K562 (cell line): Measurements from ENCODE around the gene STAMBPL1. TPM values are rescaled to one million over a fixed set of nuclear protein-coding genes. Genes with fewer than 3 reads are reported as not detected.

Experiments used
- ILK ChIP-seq: fragments of 450-650 bp; IDR thresholded peaks from 2 replicates; pipeline ENCODE4 v1.6.1; 2016; ENCODE audit warnings: missing genetic modification characterization, low read depth, mild to moderate bottlenecking, missing compliant biosample characterization, moderate library complexity, borderline replicate concordance
- LEF1 ChIP-seq: fragments of 450-650 bp; IDR thresholded peaks from 2 replicates; pipeline ENCODE4 v1.6.1; 2016; ENCODE audit warnings: mild to moderate bottlenecking
- SMAD4 ChIP-seq: fragments of 250-450 bp; sonication (Bioruptor Pico); conservative IDR thresholded peaks from 2 replicates; pipeline ENCODE4 v1.8.0; 2021; ENCODE audit warnings: inconsistent platforms, mild to moderate bottlenecking, moderate library complexity
- polyA plus RNA-seq, 8 experiments: library from polyadenylated mRNA; depleted of rRNA in 4 of 8; stranded (reverse) in 5 of 8; unstranded in 3 of 8; fragments of >200 nt; fragmentation: Nextera tagmentation in 2 of 8; fragmentation: Illumina TruSeq in 1 of 8; extraction: Ambion mirVana in 2 of 8; extraction: Trizol in 1 of 8; gene quantifications; 2 replicates each; pipeline versions ENCODE4 v1.2.1 to v1.2.3, GENCODE V29; 2011 to 2014; ENCODE audit warnings: inconsistent platforms in 1 of 8, missing spikeins in 1 of 8
- total RNA-seq, 7 experiments: library from RNA; depleted of rRNA in 6 of 7; stranded (reverse); fragments of >200 nt in 6 of 7; fragmentation: Illumina TruSeq in 2 of 7; extraction: Trizol in 2 of 7; gene quantifications; 2 replicates each; pipeline versions ENCODE4 v1.2.1 to v1.2.3, GENCODE V29; 2011 to 2021; ENCODE audit warnings: low replicate concordance in 1 of 7
- TF ChIP-seq, protein P1 (sequence below): fragments of 200-600 bp; sonication (generic); IDR thresholded peaks from one replicate; pipeline ENCODE4 v1.6.1; 2012; ENCODE audit warnings: mild to moderate bottlenecking, low read depth, low read length, inconsistent platforms
- TF ChIP-seq, protein P2 (sequence below): fragments of 250-450 bp; sonication (Bioruptor Pico); IDR thresholded peaks from 2 replicates; pipeline ENCODE4 v1.5.0; 2021; ENCODE audit warnings: mild to moderate bottlenecking, borderline replicate concordance
- TF ChIP-seq, protein P3 (sequence below): sonication (generic); formaldehyde crosslinking; IDR thresholded peaks from 2 replicates; pipeline ENCODE4 v1.8.0; 2022; ENCODE audit warnings: mild to moderate bottlenecking, missing genetic modification reagents
- TF ChIP-seq, protein P4 (sequence below): fragments of 450-650 bp; IDR thresholded peaks from 2 replicates; pipeline ENCODE4 v1.6.1; 2016; ENCODE audit warnings: mild to moderate bottlenecking
- TF ChIP-seq, protein P5 (sequence below): fragments of 250-450 bp; sonication (Bioruptor Pico); IDR thresholded peaks from 2 replicates; pipeline ENCODE4 v1.8.0; 2021; ENCODE audit warnings: moderate library complexity, mild to moderate bottlenecking, inconsistent platforms

STAMBPL1 gene
- total and polyA plus RNA-seq, 9 of the 15 experiments (the other 6 are each of a cell fraction or from before 2014, with no cell fraction given): 0.09 TPM; not detected in 8

DNA sequence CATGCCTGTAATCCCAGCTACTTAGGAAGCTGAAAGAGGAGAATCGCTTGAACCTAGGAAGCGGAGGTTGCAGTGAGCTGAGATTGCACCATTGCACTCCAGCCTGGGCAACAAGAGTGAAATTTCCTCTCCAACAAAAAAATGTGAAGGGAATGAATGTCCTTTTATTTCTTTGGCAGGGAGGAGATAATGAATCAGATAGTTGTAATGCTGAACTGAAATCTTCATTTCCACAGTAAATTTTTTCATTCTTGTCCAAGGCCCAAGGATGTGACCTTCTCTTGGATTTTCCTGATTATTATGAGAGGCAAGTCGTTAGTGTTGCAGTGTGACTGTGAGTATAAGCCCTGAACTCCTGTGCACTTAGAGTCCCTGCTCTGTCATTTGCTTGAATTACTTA is 13.6 kb downstream of the STAMBPL1 start (continued):
- TF ChIP-seq, protein P1, sequence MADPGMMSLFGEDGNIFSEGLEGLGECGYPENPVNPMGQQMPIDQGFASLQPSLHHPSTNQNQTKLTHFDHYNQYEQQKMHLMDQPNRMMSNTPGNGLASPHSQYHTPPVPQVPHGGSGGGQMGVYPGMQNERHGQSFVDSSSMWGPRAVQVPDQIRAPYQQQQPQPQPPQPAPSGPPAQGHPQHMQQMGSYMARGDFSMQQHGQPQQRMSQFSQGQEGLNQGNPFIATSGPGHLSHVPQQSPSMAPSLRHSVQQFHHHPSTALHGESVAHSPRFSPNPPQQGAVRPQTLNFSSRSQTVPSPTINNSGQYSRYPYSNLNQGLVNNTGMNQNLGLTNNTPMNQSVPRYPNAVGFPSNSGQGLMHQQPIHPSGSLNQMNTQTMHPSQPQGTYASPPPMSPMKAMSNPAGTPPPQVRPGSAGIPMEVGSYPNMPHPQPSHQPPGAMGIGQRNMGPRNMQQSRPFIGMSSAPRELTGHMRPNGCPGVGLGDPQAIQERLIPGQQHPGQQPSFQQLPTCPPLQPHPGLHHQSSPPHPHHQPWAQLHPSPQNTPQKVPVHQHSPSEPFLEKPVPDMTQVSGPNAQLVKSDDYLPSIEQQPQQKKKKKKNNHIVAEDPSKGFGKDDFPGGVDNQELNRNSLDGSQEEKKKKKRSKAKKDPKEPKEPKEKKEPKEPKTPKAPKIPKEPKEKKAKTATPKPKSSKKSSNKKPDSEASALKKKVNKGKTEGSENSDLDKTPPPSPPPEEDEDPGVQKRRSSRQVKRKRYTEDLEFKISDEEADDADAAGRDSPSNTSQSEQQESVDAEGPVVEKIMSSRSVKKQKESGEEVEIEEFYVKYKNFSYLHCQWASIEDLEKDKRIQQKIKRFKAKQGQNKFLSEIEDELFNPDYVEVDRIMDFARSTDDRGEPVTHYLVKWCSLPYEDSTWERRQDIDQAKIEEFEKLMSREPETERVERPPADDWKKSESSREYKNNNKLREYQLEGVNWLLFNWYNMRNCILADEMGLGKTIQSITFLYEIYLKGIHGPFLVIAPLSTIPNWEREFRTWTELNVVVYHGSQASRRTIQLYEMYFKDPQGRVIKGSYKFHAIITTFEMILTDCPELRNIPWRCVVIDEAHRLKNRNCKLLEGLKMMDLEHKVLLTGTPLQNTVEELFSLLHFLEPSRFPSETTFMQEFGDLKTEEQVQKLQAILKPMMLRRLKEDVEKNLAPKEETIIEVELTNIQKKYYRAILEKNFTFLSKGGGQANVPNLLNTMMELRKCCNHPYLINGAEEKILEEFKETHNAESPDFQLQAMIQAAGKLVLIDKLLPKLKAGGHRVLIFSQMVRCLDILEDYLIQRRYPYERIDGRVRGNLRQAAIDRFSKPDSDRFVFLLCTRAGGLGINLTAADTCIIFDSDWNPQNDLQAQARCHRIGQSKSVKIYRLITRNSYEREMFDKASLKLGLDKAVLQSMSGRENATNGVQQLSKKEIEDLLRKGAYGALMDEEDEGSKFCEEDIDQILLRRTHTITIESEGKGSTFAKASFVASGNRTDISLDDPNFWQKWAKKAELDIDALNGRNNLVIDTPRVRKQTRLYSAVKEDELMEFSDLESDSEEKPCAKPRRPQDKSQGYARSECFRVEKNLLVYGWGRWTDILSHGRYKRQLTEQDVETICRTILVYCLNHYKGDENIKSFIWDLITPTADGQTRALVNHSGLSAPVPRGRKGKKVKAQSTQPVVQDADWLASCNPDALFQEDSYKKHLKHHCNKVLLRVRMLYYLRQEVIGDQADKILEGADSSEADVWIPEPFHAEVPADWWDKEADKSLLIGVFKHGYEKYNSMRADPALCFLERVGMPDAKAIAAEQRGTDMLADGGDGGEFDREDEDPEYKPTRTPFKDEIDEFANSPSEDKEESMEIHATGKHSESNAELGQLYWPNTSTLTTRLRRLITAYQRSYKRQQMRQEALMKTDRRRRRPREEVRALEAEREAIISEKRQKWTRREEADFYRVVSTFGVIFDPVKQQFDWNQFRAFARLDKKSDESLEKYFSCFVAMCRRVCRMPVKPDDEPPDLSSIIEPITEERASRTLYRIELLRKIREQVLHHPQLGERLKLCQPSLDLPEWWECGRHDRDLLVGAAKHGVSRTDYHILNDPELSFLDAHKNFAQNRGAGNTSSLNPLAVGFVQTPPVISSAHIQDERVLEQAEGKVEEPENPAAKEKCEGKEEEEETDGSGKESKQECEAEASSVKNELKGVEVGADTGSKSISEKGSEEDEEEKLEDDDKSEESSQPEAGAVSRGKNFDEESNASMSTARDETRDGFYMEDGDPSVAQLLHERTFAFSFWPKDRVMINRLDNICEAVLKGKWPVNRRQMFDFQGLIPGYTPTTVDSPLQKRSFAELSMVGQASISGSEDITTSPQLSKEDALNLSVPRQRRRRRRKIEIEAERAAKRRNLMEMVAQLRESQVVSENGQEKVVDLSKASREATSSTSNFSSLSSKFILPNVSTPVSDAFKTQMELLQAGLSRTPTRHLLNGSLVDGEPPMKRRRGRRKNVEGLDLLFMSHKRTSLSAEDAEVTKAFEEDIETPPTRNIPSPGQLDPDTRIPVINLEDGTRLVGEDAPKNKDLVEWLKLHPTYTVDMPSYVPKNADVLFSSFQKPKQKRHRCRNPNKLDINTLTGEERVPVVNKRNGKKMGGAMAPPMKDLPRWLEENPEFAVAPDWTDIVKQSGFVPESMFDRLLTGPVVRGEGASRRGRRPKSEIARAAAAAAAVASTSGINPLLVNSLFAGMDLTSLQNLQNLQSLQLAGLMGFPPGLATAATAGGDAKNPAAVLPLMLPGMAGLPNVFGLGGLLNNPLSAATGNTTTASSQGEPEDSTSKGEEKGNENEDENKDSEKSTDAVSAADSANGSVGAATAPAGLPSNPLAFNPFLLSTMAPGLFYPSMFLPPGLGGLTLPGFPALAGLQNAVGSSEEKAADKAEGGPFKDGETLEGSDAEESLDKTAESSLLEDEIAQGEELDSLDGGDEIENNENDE: no peak
- TF ChIP-seq SMAD4 (no peak), LEF1 (no peak), ILK (no peak)
- TF ChIP-seq, protein P2, sequence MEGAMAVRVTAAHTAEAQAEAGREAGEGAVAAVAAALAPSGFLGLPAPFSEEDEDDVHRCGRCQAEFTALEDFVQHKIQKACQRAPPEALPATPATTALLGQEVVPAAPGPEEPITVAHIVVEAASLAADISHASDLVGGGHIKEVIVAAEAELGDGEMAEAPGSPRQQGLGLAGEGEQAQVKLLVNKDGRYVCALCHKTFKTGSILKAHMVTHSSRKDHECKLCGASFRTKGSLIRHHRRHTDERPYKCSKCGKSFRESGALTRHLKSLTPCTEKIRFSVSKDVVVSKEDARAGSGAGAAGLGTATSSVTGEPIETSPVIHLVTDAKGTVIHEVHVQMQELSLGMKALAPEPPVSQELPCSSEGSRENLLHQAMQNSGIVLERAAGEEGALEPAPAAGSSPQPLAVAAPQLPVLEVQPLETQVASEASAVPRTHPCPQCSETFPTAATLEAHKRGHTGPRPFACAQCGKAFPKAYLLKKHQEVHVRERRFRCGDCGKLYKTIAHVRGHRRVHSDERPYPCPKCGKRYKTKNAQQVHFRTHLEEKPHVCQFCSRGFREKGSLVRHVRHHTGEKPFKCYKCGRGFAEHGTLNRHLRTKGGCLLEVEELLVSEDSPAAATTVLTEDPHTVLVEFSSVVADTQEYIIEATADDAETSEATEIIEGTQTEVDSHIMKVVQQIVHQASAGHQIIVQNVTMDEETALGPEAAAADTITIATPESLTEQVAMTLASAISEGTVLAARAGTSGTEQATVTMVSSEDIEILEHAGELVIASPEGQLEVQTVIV (CRISPR knock-in tag): no peak
- TF ChIP-seq, protein P3, sequence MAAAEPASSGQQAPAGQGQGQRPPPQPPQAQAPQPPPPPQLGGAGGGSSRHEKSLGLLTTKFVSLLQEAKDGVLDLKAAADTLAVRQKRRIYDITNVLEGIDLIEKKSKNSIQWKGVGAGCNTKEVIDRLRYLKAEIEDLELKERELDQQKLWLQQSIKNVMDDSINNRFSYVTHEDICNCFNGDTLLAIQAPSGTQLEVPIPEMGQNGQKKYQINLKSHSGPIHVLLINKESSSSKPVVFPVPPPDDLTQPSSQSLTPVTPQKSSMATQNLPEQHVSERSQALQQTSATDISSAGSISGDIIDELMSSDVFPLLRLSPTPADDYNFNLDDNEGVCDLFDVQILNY (CRISPR knock-in tag): no peak
- TF ChIP-seq, protein P4, sequence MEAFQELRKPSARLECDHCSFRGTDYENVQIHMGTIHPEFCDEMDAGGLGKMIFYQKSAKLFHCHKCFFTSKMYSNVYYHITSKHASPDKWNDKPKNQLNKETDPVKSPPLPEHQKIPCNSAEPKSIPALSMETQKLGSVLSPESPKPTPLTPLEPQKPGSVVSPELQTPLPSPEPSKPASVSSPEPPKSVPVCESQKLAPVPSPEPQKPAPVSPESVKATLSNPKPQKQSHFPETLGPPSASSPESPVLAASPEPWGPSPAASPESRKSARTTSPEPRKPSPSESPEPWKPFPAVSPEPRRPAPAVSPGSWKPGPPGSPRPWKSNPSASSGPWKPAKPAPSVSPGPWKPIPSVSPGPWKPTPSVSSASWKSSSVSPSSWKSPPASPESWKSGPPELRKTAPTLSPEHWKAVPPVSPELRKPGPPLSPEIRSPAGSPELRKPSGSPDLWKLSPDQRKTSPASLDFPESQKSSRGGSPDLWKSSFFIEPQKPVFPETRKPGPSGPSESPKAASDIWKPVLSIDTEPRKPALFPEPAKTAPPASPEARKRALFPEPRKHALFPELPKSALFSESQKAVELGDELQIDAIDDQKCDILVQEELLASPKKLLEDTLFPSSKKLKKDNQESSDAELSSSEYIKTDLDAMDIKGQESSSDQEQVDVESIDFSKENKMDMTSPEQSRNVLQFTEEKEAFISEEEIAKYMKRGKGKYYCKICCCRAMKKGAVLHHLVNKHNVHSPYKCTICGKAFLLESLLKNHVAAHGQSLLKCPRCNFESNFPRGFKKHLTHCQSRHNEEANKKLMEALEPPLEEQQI: no peak
- TF ChIP-seq, protein P5, sequence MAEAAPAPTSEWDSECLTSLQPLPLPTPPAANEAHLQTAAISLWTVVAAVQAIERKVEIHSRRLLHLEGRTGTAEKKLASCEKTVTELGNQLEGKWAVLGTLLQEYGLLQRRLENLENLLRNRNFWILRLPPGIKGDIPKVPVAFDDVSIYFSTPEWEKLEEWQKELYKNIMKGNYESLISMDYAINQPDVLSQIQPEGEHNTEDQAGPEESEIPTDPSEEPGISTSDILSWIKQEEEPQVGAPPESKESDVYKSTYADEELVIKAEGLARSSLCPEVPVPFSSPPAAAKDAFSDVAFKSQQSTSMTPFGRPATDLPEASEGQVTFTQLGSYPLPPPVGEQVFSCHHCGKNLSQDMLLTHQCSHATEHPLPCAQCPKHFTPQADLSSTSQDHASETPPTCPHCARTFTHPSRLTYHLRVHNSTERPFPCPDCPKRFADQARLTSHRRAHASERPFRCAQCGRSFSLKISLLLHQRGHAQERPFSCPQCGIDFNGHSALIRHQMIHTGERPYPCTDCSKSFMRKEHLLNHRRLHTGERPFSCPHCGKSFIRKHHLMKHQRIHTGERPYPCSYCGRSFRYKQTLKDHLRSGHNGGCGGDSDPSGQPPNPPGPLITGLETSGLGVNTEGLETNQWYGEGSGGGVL (CRISPR knock-in tag): no peak
